Neural progenitor cell (in vitro differentiated cells): Measurements from ENCODE around the gene THUMPD3. TPM values are rescaled to one million over a fixed set of nuclear protein-coding genes. Genes with fewer than 3 reads are reported as not detected.
A peak's percentile ranks its signal among the peaks of the same experiment; 100 is the strongest.

Experiments
- DNase-seq: peaks from one replicate; pipeline ENCODE4 v3.0.0-alpha.2; 2016; ENCODE audit warnings: low spot score
- H2AFZ ChIP-seq: fragments of 200-600 bp; sonication (generic); replicated peaks from 2 replicates; pipeline ENCODE4 v1.6.1; 2016; ENCODE audit warnings: antibody characterized with exemption
- H3F3A ChIP-seq: fragments of 200-600 bp; sonication (generic); 2 replicates; pipeline ENCODE4 v1.6.1; 2016; ENCODE audit warnings: antibody characterized with exemption, low read depth
- H3K27ac ChIP-seq: fragments of 200-600 bp; sonication (generic); 2 replicates; pipeline ENCODE4 v1.5.1; 2016; ENCODE audit warnings: mild to moderate bottlenecking
- H3K27me3 ChIP-seq: fragments of 200-600 bp; sonication (generic); 2 replicates; pipeline ENCODE4 v1.6.1; 2016; ENCODE audit warnings: mild to moderate bottlenecking, moderate library complexity
- H3K36me3 ChIP-seq: fragments of 200-600 bp; sonication (generic); 2 replicates; pipeline ENCODE4 v1.5.1; 2016
- H3K4me1 ChIP-seq: fragments of 200-600 bp; sonication (generic); 2 replicates; pipeline ENCODE4 v1.6.1; 2016; ENCODE audit warnings: mixed run types
- H3K4me2 ChIP-seq: fragments of 200-600 bp; sonication (generic); 2 replicates; pipeline ENCODE4 v1.6.1; 2016
- H3K4me3 ChIP-seq: fragments of 200-600 bp; sonication (generic); 2 replicates; pipeline ENCODE4 v1.5.1; 2016
- H3K79me2 ChIP-seq: fragments of 200-600 bp; sonication (generic); 2 replicates; pipeline ENCODE4 v1.6.1; 2016; ENCODE audit warnings: low read depth
- H3K9ac ChIP-seq: fragments of 200-600 bp; sonication (generic); 2 replicates; pipeline ENCODE4 v1.6.1; 2016
- H3K9me3 ChIP-seq: fragments of 200-600 bp; sonication (generic); 2 replicates; pipeline ENCODE4 v1.5.1; 2016; ENCODE audit warnings: low read depth
- H4K20me1 ChIP-seq: fragments of 200-600 bp; sonication (generic); 2 replicates; pipeline ENCODE4 v1.6.1; 2016; ENCODE audit warnings: low read depth
- H3K27ac Mint-ChIP-seq: 3 replicates; pipeline ENCODE4 v1.8.0; 2021; ENCODE audit warnings: mixed read lengths
- H3K27me3 Mint-ChIP-seq: 2 replicates; pipeline ENCODE4 v1.8.0; 2022; ENCODE audit warnings: low read depth, mild to moderate bottlenecking, inconsistent platforms, moderate library complexity, mixed read lengths; ENCODE audit not compliant: insufficient read depth
- H3K36me3 Mint-ChIP-seq: 3 replicates; pipeline ENCODE4 v1.8.0; 2021; ENCODE audit warnings: mixed read lengths
- H3K4me1 Mint-ChIP-seq: 3 replicates; pipeline ENCODE4 v1.8.0; 2021; ENCODE audit warnings: mixed read lengths
- H3K4me3 Mint-ChIP-seq: 3 replicates; pipeline ENCODE4 v1.8.0; 2021; ENCODE audit warnings: mild to moderate bottlenecking, moderate library complexity, mixed read lengths
- H3K9me3 Mint-ChIP-seq: 3 replicates; pipeline ENCODE4 v1.8.0; 2020; ENCODE audit warnings: mixed read lengths
- CTCF ChIP-seq: fragments of 200-600 bp; sonication (generic); IDR thresholded peaks from 2 replicates; pipeline ENCODE4 v1.5.1; 2017; ENCODE audit warnings: antibody characterized with exemption, mild to moderate bottlenecking
- EZH2 ChIP-seq: fragments of 200-600 bp; sonication (generic); IDR thresholded peaks from 2 replicates; pipeline ENCODE4 v1.6.1; 2017; ENCODE audit warnings: antibody characterized with exemption, mild to moderate bottlenecking, moderate library complexity
- EZH2phosphoT487 ChIP-seq: fragments of 200-600 bp; sonication (generic); IDR thresholded peaks from 2 replicates; pipeline ENCODE4 v1.6.1; 2017; ENCODE audit warnings: antibody characterized with exemption
- total RNA-seq: library from RNA; depleted of rRNA; stranded (reverse); fragments of >200 nt; gene quantifications from 2 replicates; pipeline ENCODE4 v1.2.3, GENCODE V29; 2015; ENCODE audit warnings: low replicate concordance

The THUMPD3 gene
- total RNA-seq, 1 donor from 2014 or later = 23.9 TPM

GRCh38 chr3:9390265-9390888, 27.5 kb downstream of the THUMPD3 start:
- Mint-ChIP-seq H3K4me1 (peaks cover 18% of the 10 kb centered on the region), H3K4me3 (no peak overlapping the region), H3K27ac (no peak overlapping the region), H3K9me3 (no peaks in the 10 kb centered on the region), H3K36me3 (peaks cover 36% of the 10 kb centered on the region), H3K27me3 (no peaks in the 10 kb centered on the region)
- Histone ChIP-seq H3K4me2 (no peak overlapping the region), H3K9ac (no peak overlapping the region), H3K79me2 (peaks cover 78% of the 10 kb centered on the region), H3K27me3 (no peaks in the 10 kb centered on the region), H3K4me1 (peaks cover 13% of the 10 kb centered on the region), H3K36me3 (peaks cover 50% of the 10 kb centered on the region), H3K9me3 (no peaks in the 10 kb centered on the region), H3F3A (peaks cover 84% of the 10 kb centered on the region), H3K27ac (no peak overlapping the region), H2AFZ (no peak overlapping the region), H4K20me1 (peaks cover 79% of the 10 kb centered on the region), H3K4me3 (no peak overlapping the region)
- DNase-seq = no peak
- TF ChIP-seq EZH2phosphoT487 (no peak), EZH2 (no peak), CTCF (no peak)

GRCh38 chr3:9392041-9392440, 29.2 kb downstream of the THUMPD3 start:
- no peak overlapping the region for H3K27ac ChIP-seq
- DNase-seq = no peak
- H3K9me3 ChIP-seq = no peaks in the 10 kb centered on the region
- H2AFZ ChIP-seq = no peak overlapping the region
- Mint-ChIP-seq H3K4me1 (peaks cover 23% of the 10 kb centered on the region), H3K27me3 (peaks cover 4% of the 10 kb centered on the region), H3K4me3 (no peak overlapping the region), H3K9me3 (no peaks in the 10 kb centered on the region), H3K27ac (no peak overlapping the region), H3K36me3 (peaks cover 30% of the 10 kb centered on the region)
- peaks cover 89% of the 10 kb centered on the region for H4K20me1 ChIP-seq
- H3K36me3 ChIP-seq = peaks cover 45% of the 10 kb centered on the region
- H3K4me3 ChIP-seq = no peak overlapping the region
- no peak overlapping the region for H3K4me2 ChIP-seq
- peaks cover 16% of the 10 kb centered on the region for H3K4me1 ChIP-seq
- peaks cover 79% of the 10 kb centered on the region for H3F3A ChIP-seq
- TF ChIP-seq EZH2 = no peak
- TF ChIP-seq CTCF = no peak
- no peak for TF ChIP-seq EZH2phosphoT487
- H3K9ac ChIP-seq = no peak overlapping the region
- peaks cover 88% of the 10 kb centered on the region for H3K79me2 ChIP-seq
- H3K27me3 ChIP-seq = no peaks in the 10 kb centered on the region

GRCh38 chr3:9395570-9396300, 32.9 kb downstream of the THUMPD3 start:
- Histone ChIP-seq H3K4me1 (peaks cover 24% of the 10 kb centered on the region), H3K36me3 (peaks cover 19% of the 10 kb centered on the region), H3K27ac (peak overlapping the region; percentile 100), H3K9ac (peak overlapping the region; percentile 88), H3K79me2 (peaks cover 89% of the 10 kb centered on the region), H3F3A (peaks cover 71% of the 10 kb centered on the region), H2AFZ (peak overlapping the region; percentile 21), H4K20me1 (peaks cover 84% of the 10 kb centered on the region), H3K4me2 (peak overlapping the region; percentile 79), H3K4me3 (peak overlapping the region; percentile 77), H3K27me3 (no peaks in the 10 kb centered on the region), H3K9me3 (no peaks in the 10 kb centered on the region)
- Mint-ChIP-seq H3K36me3 (peaks cover 11% of the 10 kb centered on the region), H3K4me1 (peaks cover 34% of the 10 kb centered on the region), H3K27me3 (peaks cover 7% of the 10 kb centered on the region), H3K9me3 (no peaks in the 10 kb centered on the region), H3K4me3 (peak overlapping the region; percentile 91), H3K27ac (peak overlapping the region; percentile 95)
- DNase-seq = no peak
- no peak for TF ChIP-seq EZH2phosphoT487
- TF ChIP-seq EZH2 = no peak
- TF ChIP-seq CTCF = no peak
